A673 (cell line): ENCODE measurements around the gene CDK7.

Experiments
- CTCF ChIP-seq: fragments of 300-800, 200-600 bp; sonication (generic); conservative IDR thresholded peaks from 2 replicates; pipeline ENCODE4 v1.5.1; 2017; ENCODE audit warnings: low read depth, mild to moderate bottlenecking, antibody characterized with exemption, low read length, moderate library complexity, mixed read lengths
- EZH2 ChIP-seq: fragments of 200-600 bp; sonication (generic); IDR thresholded peaks from 2 replicates; pipeline ENCODE4 v1.6.1; 2017; ENCODE audit warnings: borderline replicate concordance, low read depth, mild to moderate bottlenecking, mixed read lengths, antibody characterized with exemption, low read length; ENCODE audit not compliant: poor library complexity, severe bottlenecking

- TF ChIP-seq CTCF (no peak), EZH2 (no peak)
Observed at GRCh38 chr5:69248019-69248418, 13.3 kb downstream of the CDK7 start.
